ENCODE measurements around the gene IKZF1.

IKZF1 gene

DNA sequence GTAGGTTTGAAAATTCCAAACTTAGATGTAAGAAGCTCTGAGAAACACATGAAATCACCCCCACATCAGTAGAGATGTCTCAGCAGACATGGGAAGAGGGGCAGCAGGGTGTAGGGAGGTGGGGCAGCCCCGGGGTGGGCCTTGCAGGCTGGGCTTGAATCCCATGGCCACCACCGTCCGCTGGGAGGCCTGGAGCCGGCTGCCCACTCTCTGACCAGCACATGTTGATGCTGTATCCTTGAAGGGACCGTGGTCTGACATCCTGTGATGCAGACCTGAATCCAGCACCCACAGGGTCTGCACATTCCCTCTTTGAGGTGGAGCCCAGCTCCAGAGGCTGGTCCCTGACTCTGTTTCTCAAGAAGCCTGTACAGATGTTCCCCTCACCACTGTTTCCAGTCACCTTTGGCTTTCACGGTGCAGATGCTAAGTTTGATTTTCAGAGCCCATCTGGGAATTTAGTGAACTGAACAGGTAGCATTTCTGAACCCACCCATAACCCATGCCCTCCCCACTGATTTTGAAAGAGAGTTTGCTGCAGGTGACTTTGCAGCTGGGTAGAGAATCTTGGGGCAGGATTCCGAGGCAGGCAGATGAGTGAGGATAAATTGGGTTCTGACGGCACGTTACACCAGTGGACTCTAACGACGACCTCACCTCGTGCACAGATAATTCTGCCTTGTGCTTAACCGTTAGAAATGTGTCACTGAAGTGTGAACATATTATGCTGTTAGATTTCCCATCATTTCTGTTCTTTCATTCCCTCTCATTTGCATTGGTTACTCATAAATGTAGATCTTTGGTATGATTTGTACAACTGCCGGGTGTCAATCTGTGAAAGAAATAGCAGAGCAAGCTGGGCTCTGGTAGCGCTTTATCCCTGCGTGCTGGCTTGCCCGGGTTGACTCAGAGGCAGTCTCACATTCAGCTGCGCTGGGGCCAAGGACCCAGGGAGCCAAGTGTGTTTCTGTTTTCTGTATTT, 45.7 kb downstream of the IKZF1 start:
- no peak for TF ChIP-seq CTCF (conservative IDR thresholded peaks at IDR 0.05; ENCODE audit: low read depth, low read length)
- DNase-seq (ENCODE audit: low read depth) = no peak
- no peak overlapping the region for H3K4me3 ChIP-seq (ENCODE audit: low read depth, low read length)

GRCh38 chr7:50351267-50351666, 46.8 kb downstream of the IKZF1 start:
- H3K4me3 ChIP-seq (ENCODE audit: low read depth, low read length) = no peak overlapping the region
- TF ChIP-seq CTCF (conservative IDR thresholded peaks at IDR 0.05; ENCODE audit: low read depth, low read length) = no peak
- no peak for DNase-seq (ENCODE audit: low read depth)

DNA sequence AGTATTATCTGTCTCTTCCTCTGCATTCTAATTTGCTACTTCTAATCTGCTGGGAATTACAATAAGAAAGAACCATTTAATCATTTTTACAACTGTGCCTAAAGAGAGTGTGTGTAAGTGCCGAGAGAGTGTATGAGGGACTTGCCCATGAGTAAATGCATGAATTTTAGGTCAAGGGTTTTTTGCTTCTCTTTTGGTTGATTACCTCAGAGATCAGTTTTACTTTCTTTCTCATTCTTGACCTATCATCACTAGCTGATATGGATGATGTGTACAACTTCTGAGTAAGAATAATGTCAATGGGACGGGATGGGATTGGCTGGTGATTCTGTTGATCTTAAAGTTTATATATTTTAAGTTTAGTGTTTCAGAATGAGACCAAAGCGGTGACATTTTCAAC, 47.8 kb downstream of the IKZF1 start:
- no peak for DNase-seq (ENCODE audit: low read depth)
- TF ChIP-seq CTCF (conservative IDR thresholded peaks at IDR 0.05; ENCODE audit: low read depth, low read length) = no peak
- no peak overlapping the region for H3K4me3 ChIP-seq (ENCODE audit: low read depth, low read length)

DNA sequence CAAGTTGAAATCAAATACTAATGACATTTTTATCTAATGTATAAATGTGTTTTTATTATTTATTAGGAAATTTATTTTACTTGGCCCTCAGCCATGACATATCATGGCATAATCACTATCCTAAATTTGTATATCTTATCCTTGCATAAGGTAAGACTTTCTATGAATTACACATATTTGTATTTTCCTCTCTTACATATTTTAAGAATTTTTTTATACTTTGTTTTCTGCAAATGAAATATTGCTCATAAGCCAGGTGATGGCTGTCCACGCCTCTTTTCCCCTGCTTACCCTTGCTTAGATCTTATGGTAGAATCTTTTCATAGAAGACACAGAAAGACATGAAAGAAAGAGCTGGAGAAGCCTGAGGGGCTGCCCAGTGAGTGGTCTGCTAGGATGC, 48.2 kb downstream of the IKZF1 start:
- DNase-seq (ENCODE audit: low read depth) = no peak
- H3K4me3 ChIP-seq (ENCODE audit: low read depth, low read length) = no peak overlapping the region
- no peak for TF ChIP-seq CTCF (conservative IDR thresholded peaks at IDR 0.05; ENCODE audit: low read depth, low read length)

DNA sequence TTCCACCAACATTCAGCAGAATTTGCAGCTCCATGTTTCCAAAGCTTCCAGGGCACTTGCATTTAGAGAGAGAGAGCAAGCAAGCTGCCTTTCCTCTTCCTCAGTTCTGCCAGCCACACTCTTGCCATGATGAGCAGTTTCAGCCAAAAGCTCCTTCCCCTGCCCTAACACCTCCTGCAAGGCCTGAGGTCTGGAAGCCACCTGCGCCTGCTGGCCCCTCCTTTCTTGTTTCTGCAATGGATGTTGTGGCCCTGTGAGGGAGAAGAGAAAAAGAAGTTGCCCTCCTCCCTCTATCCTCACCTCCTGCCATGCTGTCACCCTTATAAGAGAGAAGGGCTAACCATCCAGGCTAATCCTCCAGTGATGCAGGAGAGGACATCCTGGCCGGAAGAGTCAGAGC, 48.7 kb downstream of the IKZF1 start:
- TF ChIP-seq CTCF (conservative IDR thresholded peaks at IDR 0.05; ENCODE audit: low read depth, low read length) = no peak

DNA sequence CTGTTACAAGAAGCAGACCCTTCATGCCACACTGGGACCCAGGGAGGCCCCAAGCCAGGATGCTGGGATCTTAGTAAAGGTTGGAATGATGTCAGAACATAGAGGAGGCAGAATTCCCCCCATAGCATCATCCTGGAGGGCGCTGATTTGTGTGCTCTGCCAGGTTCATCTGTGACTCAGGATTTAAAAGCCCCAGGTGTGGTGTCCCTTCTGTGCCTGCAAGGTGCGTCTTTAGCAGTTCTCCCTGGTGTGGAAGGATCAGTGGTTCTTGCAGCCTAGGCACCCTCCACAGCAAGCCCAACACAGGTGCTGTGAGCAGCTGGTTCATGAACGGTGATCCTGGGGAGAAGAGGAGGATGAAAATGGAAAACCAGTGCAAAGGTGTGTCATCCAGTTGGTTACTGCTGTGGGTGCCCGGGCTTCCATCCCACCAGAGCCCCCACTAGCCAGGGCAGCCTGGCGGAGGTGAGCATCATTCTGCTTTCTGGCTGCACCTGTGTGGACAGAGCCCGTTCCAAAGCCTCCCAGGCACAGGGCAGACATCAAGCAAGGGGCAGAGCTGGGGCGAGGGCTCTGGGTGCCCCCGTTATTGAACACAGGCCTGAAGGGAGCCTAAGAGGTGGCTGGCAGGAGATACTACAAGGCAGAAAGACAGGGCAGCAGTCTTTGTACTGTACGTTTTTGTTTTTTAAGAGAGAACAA, 49.5 kb downstream of the IKZF1 start:
- H3K4me3 ChIP-seq (ENCODE audit: low read depth, low read length) = no peak overlapping the region
- TF ChIP-seq CTCF (conservative IDR thresholded peaks at IDR 0.05; ENCODE audit: low read depth, low read length) = no peak
- DNase-seq (ENCODE audit: low read depth) = no peak

More for the DNA sequence above, 48.7 kb downstream of the IKZF1 start:
- no peak overlapping the region for H3K4me3 ChIP-seq (ENCODE audit: low read depth, low read length)
- no peak for DNase-seq (ENCODE audit: low read depth)

Measured in choroid plexus epithelial cell (primary cell).